ENCODE measurements around the gene BST1.
"Not testable (repeated sequence)": the region's sequence is repeated elsewhere in the genome, so short reads cannot be mapped to it uniquely, and the experiment has no call there.

BST1 gene

DNA sequence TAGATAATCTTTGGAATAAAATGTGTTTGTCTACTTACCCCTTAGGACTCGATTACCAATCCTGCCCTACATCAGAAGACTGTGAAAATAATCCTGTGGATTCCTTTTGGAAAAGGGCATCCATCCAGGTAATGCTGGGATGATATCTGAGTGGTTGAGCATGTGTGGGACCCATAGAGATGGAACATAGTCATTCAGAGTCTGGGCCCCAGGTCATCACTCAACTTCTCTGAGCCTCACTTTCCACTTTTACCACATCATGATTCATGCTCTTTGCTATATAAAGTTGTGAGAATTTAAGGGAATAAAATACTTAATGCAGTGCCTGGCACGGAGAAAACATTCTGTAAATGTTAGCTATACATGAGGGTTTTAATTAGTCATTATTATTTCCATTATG lies 8.9 kb downstream of the BST1 start:
- DNase-seq (ENCODE audit: low read depth) = no peak

DNA sequence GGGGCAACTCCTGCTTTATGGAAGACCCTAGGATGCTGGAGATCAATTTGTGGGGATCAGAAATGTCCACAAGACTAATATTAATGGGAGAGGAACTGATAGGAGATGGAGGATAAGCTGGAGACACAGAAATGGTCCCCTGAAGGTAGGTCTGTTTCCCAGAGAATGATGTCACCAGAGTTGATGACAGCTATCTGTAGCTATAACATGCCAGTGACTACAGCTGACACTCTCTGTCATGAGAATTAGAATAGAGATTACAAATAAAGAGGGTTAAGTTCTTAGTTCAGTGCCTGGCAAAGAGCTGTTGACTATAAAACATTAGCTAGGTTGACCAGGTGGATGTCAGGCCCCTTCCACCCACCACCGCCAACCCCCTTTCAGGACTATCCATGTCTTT lies 9.3 kb downstream of the BST1 start:
- no peak for DNase-seq (ENCODE audit: low read depth)

DNA sequence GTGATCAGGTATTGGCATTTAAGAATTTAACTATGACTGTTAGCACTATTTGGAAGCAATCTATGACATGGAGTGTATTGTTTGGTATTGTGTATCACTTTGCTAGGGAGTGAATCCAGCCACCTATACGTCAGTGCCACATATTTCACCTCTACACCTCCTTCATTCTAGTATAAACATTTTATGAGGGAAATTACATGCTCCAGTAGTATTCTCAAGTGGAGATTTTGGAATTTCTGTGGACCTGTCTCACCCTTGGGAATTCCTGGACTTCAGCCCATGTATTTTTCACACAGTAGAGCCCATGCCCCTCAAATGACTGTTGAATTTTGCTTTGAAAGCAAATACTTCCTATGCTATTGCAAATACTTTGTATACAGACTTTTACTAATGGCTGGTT lies 11.3 kb downstream of the BST1 start:
- no peak for DNase-seq (ENCODE audit: low read depth)

DNA sequence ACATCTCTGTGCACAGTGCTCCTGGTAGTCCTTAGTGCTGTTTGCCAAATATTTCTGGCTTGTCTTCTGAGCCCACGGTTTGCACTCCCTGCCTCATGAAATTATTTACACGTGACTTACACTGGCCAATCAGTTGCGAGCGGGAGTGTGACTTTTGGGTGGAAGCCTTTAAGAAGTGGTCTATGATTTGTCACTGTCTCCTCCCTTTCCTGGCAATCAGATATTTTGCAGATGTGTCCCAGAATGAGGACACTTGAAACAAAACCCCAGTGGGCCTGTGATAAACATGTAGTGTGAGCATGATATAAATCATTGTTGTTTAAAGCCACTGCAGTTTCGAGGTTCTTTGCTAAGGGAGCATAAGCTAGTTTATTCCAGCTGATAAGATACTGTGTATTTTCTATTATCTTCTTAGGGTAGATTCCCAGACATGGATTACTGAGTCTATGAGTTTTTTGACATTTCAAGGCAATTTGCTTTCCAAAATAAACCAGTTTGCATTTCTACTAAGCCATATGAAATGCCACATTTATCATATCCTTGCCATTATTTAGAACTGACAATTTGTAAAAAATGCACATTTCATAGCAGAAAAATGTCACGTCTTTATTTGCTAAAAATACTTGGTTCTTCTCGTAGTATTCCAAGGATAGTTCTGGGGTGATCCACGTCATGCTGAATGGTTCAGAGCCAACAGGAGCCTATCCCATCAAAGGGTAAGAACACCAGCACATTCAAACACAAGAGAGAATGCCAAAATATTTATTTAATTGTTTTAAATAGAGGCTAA lies 12.0 kb downstream of the BST1 start:
- DNase-seq (ENCODE audit: low read depth) = no peak

DNA sequence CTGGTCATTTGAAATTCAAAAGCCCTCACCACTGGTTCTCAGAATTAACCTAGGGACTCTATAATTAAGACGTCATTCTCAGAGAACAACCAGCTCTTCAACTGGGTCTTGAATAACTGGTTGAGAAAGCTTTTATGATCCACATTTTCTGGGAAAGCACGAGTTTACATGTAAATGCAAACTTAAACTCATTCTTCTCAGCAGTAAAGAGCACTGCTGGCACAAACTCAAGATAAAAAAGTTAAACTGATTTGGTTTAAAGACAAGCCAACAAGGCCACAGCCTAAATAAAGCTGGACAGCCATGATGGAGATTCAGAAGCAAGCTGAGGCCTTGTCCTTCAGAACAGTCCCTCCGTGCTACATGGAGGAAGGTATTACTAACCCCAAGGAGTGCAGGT lies 13.2 kb downstream of the BST1 start:
- DNase-seq (ENCODE audit: low read depth) = no peak

DNA sequence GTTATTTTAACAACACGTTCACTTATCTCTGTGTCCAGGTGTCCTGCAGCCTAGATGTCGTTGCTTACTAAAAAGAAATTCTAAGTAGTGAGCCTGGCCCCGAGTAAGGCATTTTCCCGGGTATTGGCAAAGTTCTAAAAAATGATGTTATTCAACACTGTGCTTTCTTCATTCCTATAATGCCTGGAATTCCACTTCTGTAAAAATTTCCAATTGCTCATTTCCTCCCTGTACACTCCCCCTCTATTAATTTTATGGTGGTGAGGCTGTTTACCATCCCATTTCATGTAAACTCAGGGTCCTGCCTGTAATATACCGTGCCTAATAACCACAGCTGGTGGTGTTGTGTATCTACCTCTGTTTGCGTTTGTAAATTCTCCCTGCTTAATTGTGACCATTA lies 14.2 kb downstream of the BST1 start:
- DNase-seq (ENCODE audit: low read depth) = no peak

DNA sequence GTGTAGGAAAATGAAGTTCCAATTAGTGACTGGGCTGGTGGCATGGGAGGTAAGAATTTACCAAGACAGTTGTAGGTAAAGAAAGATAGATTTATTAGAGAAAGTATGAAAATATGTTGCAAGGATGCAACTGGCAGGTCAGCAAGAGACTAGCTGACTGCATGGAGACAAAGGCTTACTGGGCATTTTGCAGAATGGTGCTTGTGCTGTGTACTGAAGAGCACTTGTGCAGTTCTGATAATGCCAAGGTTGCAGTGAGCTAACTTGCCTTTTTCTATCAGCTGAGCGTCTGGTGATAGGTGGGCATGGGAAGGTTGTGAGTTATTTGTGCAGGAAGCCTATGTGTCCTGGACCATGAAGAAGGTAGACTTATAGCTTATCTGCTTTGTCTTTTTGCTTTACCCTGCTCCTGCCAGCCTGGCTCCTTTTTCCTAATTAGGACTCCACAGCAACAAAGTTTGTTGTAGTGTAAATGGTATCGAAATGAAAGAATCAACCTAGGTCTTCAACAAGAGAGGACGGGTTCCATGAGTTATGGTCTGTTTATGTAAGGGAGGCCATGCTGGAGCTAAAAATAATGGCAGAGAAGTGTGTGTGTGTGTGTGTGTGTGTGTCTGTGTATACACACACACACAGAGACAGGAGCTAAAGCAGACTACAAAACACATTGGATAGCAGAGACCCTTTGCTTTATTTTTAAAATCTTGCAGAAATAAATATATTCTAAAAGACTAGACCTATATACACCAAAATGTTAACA lies 15.0 kb downstream of the BST1 start:
- no peak for DNase-seq (ENCODE audit: low read depth)

DNA sequence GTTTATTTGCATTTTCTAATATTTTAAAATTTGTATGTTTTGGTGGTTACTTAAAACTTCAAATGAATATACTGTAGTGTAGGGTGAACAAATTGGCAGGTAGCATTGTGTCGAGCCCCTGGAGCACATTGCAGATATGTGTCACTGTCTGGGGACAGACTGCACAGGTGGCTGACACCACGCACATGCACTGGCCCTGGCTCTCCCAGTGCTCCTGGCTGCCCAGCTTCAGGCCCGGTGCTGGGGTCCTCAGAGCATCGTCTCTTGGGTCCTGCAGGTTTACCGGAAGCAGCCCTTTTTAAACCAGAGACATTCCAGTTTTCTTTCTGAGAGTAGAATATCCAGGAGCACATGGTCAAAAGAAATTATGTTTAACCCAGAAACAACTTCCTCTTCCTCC lies 15.6 kb downstream of the BST1 start:
- DNase-seq (ENCODE audit: low read depth) = no peak

DNA sequence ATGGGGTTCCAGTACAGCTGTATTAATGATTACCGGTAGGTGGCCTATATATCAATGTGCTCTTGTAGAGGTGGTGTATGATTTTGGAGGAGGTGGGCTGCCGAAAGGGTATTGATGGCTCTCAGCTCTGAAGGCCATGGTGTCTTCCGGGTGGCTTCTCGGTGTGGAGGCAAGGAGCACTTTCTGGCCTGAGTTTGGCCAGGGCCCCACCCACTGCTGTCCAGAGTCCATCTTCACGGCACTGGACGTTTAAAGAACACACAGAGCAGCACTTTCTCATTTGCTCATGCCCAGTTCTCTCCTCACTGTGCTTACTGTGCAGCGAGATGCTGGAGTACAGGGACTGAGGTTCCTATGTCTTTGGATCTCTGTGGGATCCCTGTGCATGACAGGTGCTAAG lies 16.1 kb downstream of the BST1 start:
- DNase-seq (ENCODE audit: low read depth) = no peak

DNA sequence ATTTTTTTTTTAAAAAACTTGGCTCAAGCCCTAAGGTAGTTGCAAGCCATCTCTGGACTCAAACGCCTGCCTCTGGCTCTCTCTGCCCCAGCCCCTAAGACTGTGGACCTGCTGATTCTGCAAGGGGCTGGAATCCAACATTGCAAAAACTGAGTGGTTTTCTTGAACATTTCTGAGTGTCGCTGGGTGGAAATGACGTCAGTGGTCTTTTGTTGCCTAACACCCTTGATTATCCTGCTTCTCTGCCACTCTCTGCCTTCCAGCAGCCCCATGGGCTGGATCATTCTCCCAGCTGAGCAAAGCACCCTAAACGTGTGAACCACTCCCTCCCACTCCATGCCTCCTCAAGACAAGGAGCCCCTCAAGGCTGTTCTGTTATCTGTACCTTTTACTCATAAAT lies 16.6 kb downstream of the BST1 start:
- no peak for DNase-seq (ENCODE audit: low read depth)

DNA sequence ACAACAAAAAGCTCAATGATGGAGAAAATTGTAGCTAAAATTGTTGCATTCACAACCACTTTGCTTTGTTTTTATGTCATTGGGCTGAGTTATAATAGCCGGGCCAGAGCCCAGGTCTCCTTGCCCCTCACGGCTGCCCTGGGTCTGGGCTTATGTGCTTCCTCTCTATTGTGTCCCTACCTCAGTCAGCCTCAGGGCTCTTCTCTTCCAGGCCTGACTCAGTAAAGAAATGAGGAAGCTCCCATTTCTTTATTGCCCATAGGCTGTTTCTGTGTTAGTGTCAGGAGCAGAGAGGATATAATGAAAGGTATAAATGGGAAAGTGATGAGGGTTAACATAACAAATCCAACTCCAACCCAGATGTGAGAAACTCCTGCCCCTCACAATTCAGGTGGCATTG lies 18.0 kb downstream of the BST1 start:
- no peak for DNase-seq (ENCODE audit: low read depth)

DNA sequence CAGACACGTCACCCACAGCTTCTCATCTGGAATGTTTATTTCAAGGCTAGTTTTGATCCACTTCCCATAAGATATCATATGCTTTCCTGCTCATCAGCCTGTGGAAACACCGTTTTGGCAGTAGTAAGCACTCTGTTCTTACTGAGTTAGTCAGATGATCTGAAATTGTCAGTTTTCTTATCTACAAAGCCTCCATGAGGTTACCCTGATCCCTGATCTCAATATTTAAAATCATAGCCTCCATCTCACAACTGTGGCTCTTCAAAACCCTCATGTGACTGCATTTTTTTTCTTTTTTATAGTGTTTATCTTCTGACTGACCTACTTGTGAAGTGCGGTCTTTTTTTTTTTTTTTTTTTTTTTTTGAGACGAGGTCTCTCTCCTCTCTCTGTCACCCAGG lies 22.7 kb downstream of the BST1 start:
- DNase-seq (ENCODE audit: low read depth) = no peak

DNA sequence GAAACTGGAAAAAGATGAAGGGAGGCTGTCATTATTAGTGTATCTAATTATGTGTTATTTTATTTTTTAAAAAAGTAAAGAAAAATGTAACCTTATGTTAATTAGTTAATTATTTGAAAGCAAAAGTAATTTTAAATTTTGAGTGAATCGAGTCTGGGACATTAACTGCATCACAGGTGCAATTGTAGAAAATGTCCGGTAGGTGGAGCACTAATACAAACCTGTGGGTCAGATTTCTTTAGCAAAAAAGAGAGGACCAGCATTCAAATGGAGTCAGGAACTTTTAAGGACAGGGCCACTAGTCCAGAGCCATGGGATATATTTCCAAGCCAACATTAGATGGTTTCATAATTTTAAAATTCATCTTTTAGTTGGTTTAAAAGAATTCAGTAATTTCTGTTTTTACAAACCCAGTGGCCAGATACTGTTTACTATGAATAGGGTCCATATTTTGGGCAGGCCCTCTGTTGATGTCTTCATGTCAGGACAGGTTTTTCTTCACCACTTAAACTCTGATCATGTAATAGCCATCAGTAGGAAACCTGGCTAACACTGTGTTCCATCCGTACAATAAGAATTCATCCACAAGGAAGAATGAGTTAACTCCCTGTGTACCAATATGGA lies 27.2 kb downstream of the BST1 start:
- DNase-seq (ENCODE audit: low read depth) = no peak

DNA sequence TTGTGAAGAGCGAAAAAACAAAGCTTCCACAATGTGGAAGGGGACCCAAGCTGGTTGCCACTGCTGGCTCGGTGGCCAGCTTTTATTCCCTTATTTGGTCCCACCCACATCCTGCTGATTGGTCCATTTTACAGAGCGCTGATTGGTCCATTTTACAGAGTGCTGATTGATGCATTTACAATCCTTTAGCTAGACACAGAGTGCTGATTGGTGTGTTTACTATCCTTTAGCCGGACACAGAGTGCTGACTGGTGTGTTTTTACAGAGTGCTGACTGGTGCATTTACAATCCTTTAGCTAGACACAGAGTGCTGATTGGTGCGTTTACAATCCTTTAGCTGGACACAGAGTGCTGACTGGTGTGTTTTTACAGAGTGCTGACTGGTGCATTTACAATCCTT lies 30.2 kb downstream of the BST1 start:
- not testable (repeated sequence) for DNase-seq (ENCODE audit: low read depth)

DNA sequence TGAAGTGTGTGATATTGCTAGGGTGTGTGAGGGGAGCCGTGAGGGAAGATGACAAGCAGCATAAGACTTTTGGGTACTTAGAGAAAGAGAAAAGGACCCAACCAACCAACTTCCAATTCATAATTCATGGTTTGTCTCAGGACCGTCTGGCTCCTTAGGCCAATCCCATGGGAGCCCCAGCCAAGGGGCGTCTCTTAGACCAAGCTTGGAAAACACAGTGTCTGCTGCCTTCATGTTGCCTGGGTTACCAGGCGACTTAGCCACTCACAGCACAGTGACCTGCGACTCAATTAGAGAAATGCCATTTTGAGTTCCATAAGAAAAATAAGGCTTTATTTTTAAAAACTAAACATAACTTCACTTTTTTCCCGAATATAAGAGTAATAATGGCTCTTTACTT lies 32.7 kb downstream of the BST1 start:
- no peak for DNase-seq (ENCODE audit: low read depth)

DNA sequence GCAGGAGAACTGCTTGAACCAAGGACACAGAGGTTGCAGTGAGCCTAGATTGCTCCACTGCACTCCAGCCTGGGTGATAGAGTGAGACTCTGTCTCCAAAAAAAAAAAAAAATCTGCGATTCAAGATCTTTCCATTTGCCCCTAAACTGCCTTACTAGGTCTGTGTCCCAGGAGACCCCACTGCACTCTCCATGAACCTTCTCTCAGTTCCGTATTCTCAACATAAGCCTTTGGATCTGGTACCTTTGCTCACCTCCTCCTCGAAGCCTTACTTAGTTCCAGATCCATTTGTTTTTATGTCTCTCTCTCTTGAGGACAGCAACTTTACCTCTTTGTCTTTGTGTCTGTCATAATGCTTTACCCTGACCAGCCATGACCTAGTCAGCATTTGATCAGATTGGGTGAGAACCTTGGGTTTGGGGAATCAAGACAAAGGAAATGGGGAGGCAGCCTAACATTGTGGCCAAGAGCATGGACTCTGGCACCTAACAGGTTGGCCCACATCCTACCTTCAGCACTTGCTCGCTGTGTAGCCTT lies 33.7 kb downstream of the BST1 start:
- DNase-seq (ENCODE audit: low read depth) = no peak

DNA sequence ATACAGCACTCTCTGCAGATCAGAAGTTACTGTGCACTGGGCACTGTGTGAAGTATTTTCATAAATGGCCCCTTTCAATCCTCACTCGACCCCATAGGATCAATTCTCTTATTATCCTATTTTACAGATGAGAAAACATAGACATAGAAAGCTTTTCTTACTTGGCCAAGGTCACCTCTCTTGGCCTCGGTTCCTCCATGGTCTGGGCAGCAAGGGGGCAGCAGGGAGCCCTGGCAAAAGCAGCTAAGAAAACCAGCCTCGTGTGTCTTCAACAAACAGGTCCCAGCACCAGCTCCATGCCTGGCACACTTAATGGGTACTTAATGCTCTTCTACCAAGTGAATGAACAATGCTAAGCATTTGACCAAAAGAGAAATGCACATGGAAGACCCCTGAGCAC lies 34.4 kb downstream of the BST1 start:
- DNase-seq (ENCODE audit: low read depth) = no peak

DNA sequence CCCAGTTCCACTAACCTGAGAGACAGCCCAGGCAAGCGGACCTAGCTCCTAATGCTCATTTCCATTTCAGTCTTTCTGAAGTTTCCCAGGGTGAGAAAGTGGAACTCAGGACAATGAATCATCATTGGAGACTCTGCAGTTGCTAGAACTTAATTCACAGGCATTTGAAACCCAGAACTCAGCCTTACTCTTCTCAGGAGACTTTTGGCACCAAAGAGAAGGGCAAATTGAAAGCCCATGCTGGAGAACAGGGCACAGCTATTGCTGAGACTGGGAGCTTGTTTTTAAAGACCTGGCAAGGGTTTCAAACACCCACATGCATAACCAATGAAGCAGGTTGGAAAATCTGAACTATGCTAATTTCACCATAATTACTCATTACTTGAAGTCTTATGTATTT lies 36.0 kb downstream of the BST1 start:
- DNase-seq (ENCODE audit: low read depth) = no peak

DNA sequence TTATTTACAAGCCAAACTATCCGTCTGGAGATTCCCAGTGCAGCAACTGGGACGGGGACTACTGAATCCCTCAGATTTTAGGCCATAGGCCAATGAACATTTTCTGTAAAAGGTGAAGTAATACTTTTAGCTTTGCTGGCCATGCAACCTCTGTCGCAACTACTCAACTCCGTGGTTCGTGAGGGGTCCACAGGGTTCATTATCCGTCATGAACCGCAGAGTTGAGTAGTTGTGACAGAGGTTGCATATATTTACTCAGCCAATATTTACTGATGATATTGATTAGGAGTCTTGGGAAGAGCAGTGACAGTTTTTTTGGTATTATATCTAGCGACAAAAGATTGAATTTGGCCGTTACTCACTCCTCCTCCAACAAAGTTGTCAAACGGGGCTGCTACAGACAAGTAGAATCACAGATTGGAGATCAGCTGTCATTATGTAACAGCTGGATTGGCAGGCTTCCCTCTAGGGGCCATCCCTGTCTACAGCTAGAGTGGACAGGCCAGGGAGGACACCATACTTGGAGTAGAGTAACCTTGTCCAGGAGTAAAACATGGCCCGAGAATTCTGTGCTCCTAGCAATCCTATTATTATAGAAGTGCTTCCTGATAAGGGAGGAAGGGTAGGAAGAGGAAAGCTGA lies 38.0 kb downstream of the BST1 start:
- no peak for DNase-seq (ENCODE audit: low read depth)

DNA sequence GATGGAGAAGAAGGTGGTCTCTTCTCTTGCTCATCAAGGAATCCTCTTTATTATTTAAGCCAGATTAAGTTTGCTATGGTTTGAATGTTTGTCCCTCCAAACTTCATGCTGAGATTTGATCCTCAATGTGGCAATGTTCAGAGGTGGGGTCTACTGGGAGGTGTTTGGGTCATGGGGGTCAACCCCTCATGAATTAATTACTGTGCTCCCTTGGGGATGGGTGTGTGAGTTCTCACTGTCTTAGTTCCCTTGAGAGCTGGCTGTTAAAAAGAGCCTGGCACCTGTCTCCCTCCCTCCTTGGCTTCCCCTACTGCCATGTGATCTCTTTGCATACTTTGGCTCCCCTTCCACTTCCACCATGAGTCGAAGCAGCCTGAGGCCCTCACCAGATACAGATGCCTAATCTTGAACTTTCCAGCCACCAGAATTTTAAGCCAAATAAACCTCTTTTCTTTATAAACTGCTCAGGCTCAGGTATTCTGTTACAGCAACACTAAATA lies 39.3 kb downstream of the BST1 start:
- DNase-seq (ENCODE audit: low read depth) = no peak

DNA sequence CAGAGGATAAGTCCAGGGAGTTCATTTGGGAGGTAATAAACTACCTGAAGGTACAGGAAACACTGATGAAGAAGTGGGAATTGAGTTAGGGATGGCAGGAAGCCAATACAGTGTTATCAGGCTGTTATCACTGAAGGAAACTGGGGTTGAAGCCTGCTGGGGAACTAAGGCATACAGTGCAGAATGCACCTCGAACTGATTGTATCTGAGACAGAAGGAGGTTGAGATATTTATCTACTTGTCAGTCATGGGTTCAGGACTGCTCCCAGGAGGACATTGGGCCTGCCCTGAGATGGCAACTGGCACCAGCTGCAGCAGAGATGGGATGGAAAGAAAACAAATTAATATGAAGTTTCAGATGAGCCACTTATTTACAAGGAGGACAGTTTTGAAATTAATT lies 39.8 kb downstream of the BST1 start:
- DNase-seq (ENCODE audit: low read depth) = no peak

DNA sequence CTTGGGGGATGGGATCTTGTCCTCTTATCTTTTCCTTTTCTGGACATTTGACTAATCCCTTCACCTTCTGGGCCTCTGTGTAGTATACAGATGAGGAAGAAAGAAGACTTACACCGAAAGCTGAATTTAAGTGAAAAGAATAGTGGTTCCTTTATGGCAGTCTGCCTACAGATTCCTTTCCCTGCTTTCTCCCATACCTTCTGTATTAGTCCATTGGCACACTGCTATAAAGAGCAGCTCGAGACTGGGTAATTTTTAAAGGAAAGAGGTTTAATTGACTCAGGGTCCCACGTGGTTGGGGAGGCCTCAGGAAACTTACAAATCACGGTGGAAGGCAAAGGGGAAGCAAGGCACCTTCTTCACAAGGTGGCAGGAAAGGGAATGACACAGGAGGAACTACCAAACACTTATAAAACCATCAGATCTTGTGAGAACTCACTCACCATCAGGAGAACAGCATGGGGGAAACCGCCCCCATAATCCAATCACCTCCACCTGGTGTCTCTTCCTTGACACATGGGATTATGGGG lies 41.2 kb downstream of the BST1 start:
- no peak for DNase-seq (ENCODE audit: low read depth)

All from stimulated activated CD8-positive, alpha-beta memory T cell treated with anti-CD3 and anti-CD28 coated beads, Interleukin-12 subunit alpha, Interleukin-12 subunit beta, amount 100 ng/mL, for 4 hours (primary cell).